K562 (cell line): ENCODE results near the gene CCDC106. TPM values are rescaled to one million over a fixed set of nuclear protein-coding genes. Genes with fewer than 3 reads are reported as not detected.

Source experiments
- CBX5 ChIP-seq: IDR thresholded peaks from 2 replicates; pipeline ENCODE4 v1.6.1; 2014; ENCODE audit warnings: low read depth, borderline replicate concordance
- CEBPG ChIP-seq, 3 experiments: fragments of 200-800 bp in 1 of 3; sonication (Bioruptor generic) in 1 of 3; sonication (generic) in 1 of 3; formaldehyde crosslinking in 1 of 3; IDR thresholded peaks in 2 of 3; conservative IDR thresholded peaks in 1 of 3; 2 replicates each; pipeline versions ENCODE4 v1.6.1 to v1.8.0; 2016 to 2022; ENCODE audit warnings: missing compliant biosample characterization in 2 of 3, missing genetic modification characterization in 2 of 3, mild to moderate bottlenecking in 1 of 3, missing genetic modification reagents in 1 of 3
- ILF3 ChIP-seq: fragments of 450-650 bp; IDR thresholded peaks from 2 replicates; pipeline ENCODE4 v1.6.1; 2018; ENCODE audit warnings: antibody characterized with exemption, mild to moderate bottlenecking, moderate library complexity, borderline replicate concordance
- KDM5B ChIP-seq: fragments of 200-600 bp; sonication (generic); IDR thresholded peaks from 2 replicates; pipeline ENCODE4 v1.6.1; 2012; ENCODE audit warnings: low read depth, mild to moderate bottlenecking, moderate library complexity, low read length, control low read depth, inconsistent platforms; ENCODE audit not compliant: insufficient replicate concordance
- MTA3 ChIP-seq: fragments of 450-650 bp; formaldehyde crosslinking; IDR thresholded peaks from 2 replicates; pipeline ENCODE4 v1.6.1; 2017; ENCODE audit warnings: mild to moderate bottlenecking, borderline replicate concordance
- NBN ChIP-seq: fragments of 450-650 bp; IDR thresholded peaks from 2 replicates; pipeline ENCODE4 v1.6.1; 2016; ENCODE audit warnings: low read depth, mild to moderate bottlenecking
- NEUROD1 ChIP-seq: fragments of 150-350 bp; IDR thresholded peaks from 2 replicates; pipeline ENCODE4 v1.6.1; 2014; ENCODE audit warnings: borderline replicate concordance, low read length, low read depth; ENCODE audit not compliant: partially characterized antibody
- PURB ChIP-seq: sonication (generic); formaldehyde crosslinking; IDR thresholded peaks from 2 replicates; pipeline ENCODE4 v1.9.0; 2021; ENCODE audit warnings: low read depth, mild to moderate bottlenecking, missing genetic modification reagents
- RBM14 ChIP-seq: fragments of 200-400 bp; formaldehyde crosslinking; IDR thresholded peaks from 2 replicates; pipeline ENCODE4 v1.6.1; 2018; ENCODE audit warnings: low read depth, mild to moderate bottlenecking, low read length, moderate library complexity, borderline replicate concordance; ENCODE audit not compliant: insufficient read depth
- SOX6 ChIP-seq: fragments of 450-650 bp; IDR thresholded peaks from 2 replicates; pipeline ENCODE4 v1.6.1; 2014; ENCODE audit warnings: mild to moderate bottlenecking
- ZBED1 ChIP-seq: IDR thresholded peaks from 2 replicates; pipeline ENCODE4 v1.6.1; 2014
- ZNF224 ChIP-seq: sonication (generic); formaldehyde crosslinking; IDR thresholded peaks from 2 replicates; pipeline ENCODE4 v1.8.0; 2022; ENCODE audit warnings: mild to moderate bottlenecking, missing genetic modification reagents
- ZNF23 ChIP-seq: fragments of 250-450 bp; sonication (Bioruptor Pico); IDR thresholded peaks from 2 replicates; pipeline ENCODE4 v1.4.0; 2020; ENCODE audit warnings: mild to moderate bottlenecking
- ZNF780A ChIP-seq: fragments of 250-450 bp; sonication (Bioruptor Pico); IDR thresholded peaks from 2 replicates; pipeline ENCODE4 v1.5.0; 2021; ENCODE audit warnings: mild to moderate bottlenecking
- polyA plus RNA-seq, 8 experiments: library from polyadenylated mRNA; depleted of rRNA in 4 of 8; stranded (reverse) in 5 of 8; unstranded in 3 of 8; fragments of >200 nt; fragmentation: Nextera tagmentation in 2 of 8; fragmentation: Illumina TruSeq in 1 of 8; extraction: Ambion mirVana in 2 of 8; extraction: Trizol in 1 of 8; gene quantifications; 2 replicates each; pipeline versions ENCODE4 v1.2.1 to v1.2.3, GENCODE V29; 2011 to 2014; ENCODE audit warnings: inconsistent platforms in 1 of 8, missing spikeins in 1 of 8
- total RNA-seq, 7 experiments: library from RNA; depleted of rRNA in 6 of 7; stranded (reverse); fragments of >200 nt in 6 of 7; fragmentation: Illumina TruSeq in 2 of 7; extraction: Trizol in 2 of 7; gene quantifications; 2 replicates each; pipeline versions ENCODE4 v1.2.1 to v1.2.3, GENCODE V29; 2011 to 2021; ENCODE audit warnings: low replicate concordance in 1 of 7
- TF ChIP-seq, protein P1 (sequence below), 2 experiments: IDR thresholded peaks; 2 replicates each; pipeline ENCODE4 v1.6.1; 2011; ENCODE audit warnings: borderline replicate concordance in 1 of 2, control low read depth in 1 of 2, low read depth in 1 of 2, low read length in 1 of 2, mild to moderate bottlenecking in 1 of 2, mixed read lengths in 1 of 2, moderate library complexity in 1 of 2; ENCODE audit not compliant: insufficient read depth in 1 of 2, insufficient read length in 1 of 2, poor library complexity in 1 of 2, severe bottlenecking in 1 of 2; ENCODE audit errors: extremely low read depth in 1 of 2
- TF ChIP-seq, protein P2 (sequence below): fragments of 450-650 bp; conservative IDR thresholded peaks from 2 replicates; pipeline ENCODE4 v1.6.1; 2016; ENCODE audit warnings: missing genetic modification characterization, low read depth, mild to moderate bottlenecking, missing compliant biosample characterization, moderate library complexity
- TF ChIP-seq, protein P3 (sequence below): conservative IDR thresholded peaks from 2 replicates; pipeline ENCODE4 v1.6.1; 2011; ENCODE audit warnings: low read depth, mild to moderate bottlenecking, low read length; ENCODE audit not compliant: control insufficient read depth
- TF ChIP-seq, protein P4 (sequence below): fragments of 450-650 bp; IDR thresholded peaks from 2 replicates; pipeline ENCODE4 v1.6.1; 2017; ENCODE audit warnings: antibody characterized with exemption
- TF ChIP-seq, protein P5 (sequence below): sonication (generic); formaldehyde crosslinking; IDR thresholded peaks from 2 replicates; pipeline ENCODE4 v1.8.1; 2023; ENCODE audit warnings: mild to moderate bottlenecking, missing genetic modification reagents, moderate library complexity

CCDC106 gene
- total and polyA plus RNA-seq, 9 of the 15 experiments (the other 6 are each of a cell fraction or from before 2014, with no cell fraction given), result 0.10 to 27.5 (median 15.0) TPM; not detected in 1

DNA sequence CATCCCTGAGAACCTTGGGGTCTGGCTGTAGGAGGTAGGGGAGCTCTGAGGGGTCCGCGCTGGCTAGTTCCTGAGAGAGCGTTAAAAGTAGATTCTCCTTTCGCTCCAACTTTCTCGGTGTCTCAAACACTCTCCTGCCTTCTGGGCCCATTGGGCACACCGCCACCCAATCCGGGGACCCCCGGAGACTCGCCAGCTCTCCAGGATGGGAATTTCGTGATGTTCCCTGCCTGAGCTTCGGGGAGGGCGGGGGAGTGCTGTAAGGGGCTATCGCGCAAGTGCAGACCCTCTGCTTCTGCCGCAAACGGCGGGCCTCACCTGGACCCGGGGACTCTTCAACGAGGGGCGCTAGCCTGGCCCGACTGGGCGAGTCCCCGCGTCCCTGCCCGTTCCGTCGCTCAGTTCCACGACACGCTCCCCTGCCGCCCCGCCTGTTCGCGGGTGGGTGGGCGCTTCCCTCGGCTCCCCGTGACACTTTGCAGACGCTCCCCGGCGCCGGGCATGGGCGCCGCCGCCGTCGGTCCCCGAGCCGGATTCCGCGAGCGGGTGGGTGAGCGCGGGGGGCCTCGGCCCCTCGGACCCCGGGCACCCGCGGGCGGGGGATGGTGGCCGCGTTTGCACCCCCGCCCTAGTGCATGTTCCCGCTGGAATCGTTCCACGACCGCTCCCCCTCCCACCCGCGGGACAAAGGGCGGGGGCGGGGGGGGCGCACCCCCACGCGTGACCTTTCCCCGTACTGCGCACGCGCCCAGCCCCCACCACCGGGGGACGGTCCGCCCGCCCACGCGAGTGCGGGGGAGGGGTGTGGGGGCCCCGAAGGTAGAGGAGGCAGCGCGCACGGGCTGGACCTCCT, at the start of gene CCDC106 (continued):
- TF ChIP-seq, protein P1, sequence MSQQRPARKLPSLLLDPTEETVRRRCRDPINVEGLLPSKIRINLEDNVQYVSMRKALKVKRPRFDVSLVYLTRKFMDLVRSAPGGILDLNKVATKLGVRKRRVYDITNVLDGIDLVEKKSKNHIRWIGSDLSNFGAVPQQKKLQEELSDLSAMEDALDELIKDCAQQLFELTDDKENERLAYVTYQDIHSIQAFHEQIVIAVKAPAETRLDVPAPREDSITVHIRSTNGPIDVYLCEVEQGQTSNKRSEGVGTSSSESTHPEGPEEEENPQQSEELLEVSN (IDR thresholded peaks at IDR 0.05; ENCODE audit: borderline replicate concordance in 1 of 2, extremely low read depth in 1 of 2, insufficient read depth in 1 of 2, insufficient read length in 1 of 2, low read depth in 1 of 2, low read length in 1 of 2, poor library complexity in 1 of 2, severe bottlenecking in 1 of 2), result no peak
- no peak for TF ChIP-seq CBX5
- TF ChIP-seq ILF3, result no peak
- TF ChIP-seq, protein P2, sequence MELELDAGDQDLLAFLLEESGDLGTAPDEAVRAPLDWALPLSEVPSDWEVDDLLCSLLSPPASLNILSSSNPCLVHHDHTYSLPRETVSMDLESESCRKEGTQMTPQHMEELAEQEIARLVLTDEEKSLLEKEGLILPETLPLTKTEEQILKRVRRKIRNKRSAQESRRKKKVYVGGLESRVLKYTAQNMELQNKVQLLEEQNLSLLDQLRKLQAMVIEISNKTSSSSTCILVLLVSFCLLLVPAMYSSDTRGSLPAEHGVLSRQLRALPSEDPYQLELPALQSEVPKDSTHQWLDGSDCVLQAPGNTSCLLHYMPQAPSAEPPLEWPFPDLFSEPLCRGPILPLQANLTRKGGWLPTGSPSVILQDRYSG (tag), result no peak
- 0 out of 2 replicates have a peak, but pooled peaks have one; percentile 24 for TF ChIP-seq RBM14
- TF ChIP-seq SOX6, result 0 out of 2 replicates have a peak, but pooled peaks have one; percentile 44
- TF ChIP-seq ZNF224 (CRISPR knock-in tag), result no peak
- TF ChIP-seq ZNF23 (CRISPR knock-in tag), result no peak
- no peak for TF ChIP-seq ZBED1
- TF ChIP-seq NBN, result peak; percentile 70; the same call in 1 of the 2 replicates
- TF ChIP-seq, protein P3, sequence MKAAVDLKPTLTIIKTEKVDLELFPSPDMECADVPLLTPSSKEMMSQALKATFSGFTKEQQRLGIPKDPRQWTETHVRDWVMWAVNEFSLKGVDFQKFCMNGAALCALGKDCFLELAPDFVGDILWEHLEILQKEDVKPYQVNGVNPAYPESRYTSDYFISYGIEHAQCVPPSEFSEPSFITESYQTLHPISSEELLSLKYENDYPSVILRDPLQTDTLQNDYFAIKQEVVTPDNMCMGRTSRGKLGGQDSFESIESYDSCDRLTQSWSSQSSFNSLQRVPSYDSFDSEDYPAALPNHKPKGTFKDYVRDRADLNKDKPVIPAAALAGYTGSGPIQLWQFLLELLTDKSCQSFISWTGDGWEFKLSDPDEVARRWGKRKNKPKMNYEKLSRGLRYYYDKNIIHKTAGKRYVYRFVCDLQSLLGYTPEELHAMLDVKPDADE, result 0 out of 2 replicates have a peak, but pooled peaks have one; percentile 12
- TF ChIP-seq CEBPG (CRISPR knock-in tag; IDR thresholded peaks at IDR 0.05), result no peak
- no peak for TF ChIP-seq CEBPG (tag; conservative IDR thresholded peaks at IDR 0.05 in 1 of 2, IDR thresholded peaks at IDR 0.05 in 1 of 2)
- TF ChIP-seq, protein P4, sequence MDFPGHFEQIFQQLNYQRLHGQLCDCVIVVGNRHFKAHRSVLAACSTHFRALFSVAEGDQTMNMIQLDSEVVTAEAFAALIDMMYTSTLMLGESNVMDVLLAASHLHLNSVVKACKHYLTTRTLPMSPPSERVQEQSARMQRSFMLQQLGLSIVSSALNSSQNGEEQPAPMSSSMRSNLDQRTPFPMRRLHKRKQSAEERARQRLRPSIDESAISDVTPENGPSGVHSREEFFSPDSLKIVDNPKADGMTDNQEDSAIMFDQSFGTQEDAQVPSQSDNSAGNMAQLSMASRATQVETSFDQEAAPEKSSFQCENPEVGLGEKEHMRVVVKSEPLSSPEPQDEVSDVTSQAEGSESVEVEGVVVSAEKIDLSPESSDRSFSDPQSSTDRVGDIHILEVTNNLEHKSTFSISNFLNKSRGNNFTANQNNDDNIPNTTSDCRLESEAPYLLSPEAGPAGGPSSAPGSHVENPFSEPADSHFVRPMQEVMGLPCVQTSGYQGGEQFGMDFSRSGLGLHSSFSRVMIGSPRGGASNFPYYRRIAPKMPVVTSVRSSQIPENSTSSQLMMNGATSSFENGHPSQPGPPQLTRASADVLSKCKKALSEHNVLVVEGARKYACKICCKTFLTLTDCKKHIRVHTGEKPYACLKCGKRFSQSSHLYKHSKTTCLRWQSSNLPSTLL, result no peak
- TF ChIP-seq, protein P5, sequence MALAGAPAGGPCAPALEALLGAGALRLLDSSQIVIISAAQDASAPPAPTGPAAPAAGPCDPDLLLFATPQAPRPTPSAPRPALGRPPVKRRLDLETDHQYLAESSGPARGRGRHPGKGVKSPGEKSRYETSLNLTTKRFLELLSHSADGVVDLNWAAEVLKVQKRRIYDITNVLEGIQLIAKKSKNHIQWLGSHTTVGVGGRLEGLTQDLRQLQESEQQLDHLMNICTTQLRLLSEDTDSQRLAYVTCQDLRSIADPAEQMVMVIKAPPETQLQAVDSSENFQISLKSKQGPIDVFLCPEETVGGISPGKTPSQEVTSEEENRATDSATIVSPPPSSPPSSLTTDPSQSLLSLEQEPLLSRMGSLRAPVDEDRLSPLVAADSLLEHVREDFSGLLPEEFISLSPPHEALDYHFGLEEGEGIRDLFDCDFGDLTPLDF (CRISPR knock-in tag), result peak; percentile 76; the same call in 1 of the 2 replicates
- no peak for TF ChIP-seq ZNF780A (CRISPR knock-in tag)
- no peak for TF ChIP-seq KDM5B
- TF ChIP-seq PURB (CRISPR knock-in tag), result no peak
- TF ChIP-seq NEUROD1, result peak; percentile 91
- TF ChIP-seq MTA3, result peak; percentile 78
